GM19455 (cell line): Measurements from ENCODE around the gene MZF1.

Experiments
- ATAC-seq: cut with Tn5 transposase; IDR thresholded peaks from one replicate; pipeline ENCODE4 v1.9.1; 2021; ENCODE audit not compliant: unreplicated experiment

Gene MZF1

GRCh38 chr19:58556622-58557220 lies 16.4 kb downstream of the MZF1 start:
- no peak for ATAC-seq

DNA sequence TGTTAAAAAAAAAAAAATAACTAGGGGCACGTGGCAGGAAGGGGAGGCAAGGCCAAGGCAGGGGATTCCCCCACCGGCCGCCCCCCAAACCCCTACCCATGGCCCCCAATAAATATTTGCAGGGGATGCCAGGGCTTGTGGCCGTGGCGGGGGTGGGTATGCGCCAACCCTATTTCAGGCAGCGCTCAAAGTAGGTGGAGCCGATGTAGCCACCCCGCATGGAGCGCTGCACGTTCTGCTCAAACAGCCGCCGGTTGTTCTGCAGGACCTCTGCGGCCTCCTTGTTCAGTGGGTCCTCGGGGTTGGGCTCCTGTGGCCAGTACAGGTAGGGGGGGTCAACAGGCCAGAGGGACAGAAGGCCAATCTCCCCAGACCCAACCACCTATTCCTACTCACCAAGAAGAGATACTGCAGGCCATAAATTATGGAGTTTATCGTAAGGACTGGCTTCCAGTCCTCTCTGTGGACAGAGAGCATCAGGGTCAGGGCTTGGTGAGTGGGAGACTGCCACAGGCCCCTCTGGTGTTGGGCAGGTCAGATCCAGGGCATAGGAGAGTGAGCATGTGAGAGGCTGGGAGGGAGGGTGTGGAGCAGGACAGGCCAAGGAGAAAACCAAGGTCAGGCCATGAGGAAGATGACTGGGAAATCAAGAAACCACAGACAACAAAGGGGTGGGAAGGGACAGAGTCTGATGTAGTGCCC lies 17.1 kb downstream of the MZF1 start:
- no peak for ATAC-seq

DNA sequence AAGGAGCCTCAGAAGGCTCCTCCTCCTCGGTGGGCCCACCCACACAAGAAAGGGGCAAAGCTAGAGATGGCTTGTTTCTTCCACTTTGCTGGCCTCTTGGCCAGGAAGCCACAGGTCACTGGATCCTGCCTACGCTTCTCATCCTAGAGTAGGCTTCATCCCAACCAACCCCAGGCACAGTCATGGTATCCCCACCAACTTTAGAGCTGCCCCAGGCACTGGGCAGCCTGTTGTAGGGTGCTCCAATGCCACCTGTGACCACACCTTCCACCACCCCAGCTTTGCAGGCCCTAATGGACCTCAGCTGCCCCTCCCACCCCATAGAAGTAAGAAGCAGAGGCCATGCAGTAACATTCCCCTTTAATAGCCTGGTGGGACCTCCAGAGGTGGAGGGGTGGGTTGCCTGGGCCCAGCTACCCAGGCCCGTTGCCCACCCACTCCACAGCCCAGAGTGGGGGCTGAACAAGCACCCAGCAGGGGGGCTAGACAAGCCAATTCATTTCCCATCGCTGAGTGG lies 17.7 kb downstream of the MZF1 start:
- no peak for ATAC-seq

GRCh38 chr19:58554494-58555368 lies 18.4 kb downstream of the MZF1 start, which contains the start of gene CHMP2A:
Gene CHMP2A (minus strand): TSS chr19:58555105. CDS start chr19:58554212, 893 bp downstream.
- peak; percentile 28 for ATAC-seq

DNA sequence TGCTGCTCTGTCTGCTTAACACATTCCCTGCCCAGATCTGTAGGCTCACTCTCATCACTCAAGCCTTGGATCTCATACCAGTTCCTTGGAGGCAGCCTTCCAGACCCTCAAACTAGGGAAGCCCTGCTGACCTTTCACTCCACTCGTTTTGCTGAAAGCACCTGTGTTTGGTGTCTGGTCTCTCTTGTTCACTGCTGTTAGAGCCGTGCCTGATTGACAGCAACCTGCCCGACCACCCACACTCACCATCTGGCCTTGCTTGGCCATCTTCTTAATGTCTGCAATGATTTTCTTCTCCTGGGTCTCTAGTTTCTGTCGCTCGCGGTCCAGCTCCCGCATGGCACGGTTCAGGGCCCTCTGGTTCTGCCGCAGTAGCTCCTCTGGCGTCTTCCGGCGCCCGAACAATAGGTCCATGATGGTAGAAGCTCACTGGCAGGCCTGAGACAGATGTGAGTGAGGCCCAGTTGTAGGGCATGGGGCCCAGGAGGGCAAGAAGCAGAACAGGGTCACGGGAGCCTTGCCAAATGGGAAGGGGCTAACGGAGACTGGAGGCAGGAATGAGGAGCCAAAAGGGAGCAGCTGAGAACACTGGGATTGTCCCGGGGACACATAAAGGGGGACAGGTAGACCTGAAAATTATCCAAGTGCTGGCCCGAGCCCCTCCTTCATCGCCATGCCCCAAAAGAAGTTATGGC lies 19.2 kb downstream of the MZF1 start:
- ATAC-seq, result no peak

GRCh38 chr19:58552655-58553054 lies 20.5 kb downstream of the MZF1 start:
- no peak for ATAC-seq

DNA sequence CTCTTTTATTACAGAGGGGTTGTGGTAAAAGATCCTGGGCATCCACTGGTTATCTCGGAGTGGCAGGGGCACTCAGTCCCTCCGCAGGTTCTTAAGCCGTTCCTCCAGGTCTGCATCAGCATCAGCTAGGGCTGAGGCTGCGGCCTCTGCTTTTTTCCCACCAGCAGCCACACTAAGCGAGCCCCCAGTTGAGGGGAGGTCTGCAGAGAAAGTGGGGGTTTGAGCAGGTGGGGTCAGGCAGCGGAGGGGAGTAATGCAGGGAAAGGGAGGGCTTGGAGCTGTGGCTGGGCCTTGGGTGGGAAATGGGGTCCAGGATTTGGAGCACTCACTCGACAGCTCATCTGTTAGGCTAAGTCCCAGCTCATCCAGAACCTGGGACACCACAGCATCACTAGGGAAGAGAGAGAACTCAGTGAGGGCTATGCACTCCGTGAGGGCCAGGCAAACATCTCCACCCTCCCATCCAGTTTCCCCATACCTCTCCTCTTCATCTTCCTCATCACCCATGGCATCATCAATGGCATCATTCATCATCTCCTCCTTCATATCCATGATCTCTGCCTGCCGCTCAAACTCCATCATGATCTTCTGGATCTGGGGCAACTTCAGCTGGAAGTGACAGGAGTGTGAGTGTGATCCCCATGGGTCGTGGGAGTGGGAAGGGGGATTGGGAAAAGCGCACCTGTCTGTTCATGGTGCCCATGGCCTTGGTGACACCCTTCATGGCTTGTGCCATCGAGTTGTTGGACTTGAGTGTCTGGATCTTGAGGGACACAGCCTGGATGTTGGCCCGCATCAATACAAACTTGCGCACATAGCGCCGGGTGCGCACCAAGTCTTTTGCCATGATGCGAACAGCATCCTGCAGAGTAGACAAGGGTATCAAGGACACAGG lies 21.3 kb downstream of the MZF1 start:
- no peak for ATAC-seq

DNA sequence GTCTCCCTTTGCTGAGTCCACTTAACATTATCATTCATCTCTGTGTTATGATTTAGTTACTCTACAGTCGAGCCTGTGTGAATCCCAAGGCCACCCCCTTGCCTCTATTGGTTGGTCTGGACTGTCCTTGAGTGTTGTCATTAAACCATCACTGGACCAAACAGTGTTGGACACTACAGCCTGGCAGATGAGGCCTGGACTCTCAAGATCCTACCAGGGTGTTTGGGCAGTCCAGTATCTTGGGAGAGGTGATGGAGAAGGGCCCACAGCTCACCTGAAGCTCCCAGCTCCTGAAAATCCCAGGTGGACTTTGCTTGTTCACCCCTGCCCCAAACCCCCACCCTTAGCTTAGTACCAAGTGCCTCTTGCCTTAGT lies 22.0 kb downstream of the MZF1 start:
- no peak for ATAC-seq

DNA sequence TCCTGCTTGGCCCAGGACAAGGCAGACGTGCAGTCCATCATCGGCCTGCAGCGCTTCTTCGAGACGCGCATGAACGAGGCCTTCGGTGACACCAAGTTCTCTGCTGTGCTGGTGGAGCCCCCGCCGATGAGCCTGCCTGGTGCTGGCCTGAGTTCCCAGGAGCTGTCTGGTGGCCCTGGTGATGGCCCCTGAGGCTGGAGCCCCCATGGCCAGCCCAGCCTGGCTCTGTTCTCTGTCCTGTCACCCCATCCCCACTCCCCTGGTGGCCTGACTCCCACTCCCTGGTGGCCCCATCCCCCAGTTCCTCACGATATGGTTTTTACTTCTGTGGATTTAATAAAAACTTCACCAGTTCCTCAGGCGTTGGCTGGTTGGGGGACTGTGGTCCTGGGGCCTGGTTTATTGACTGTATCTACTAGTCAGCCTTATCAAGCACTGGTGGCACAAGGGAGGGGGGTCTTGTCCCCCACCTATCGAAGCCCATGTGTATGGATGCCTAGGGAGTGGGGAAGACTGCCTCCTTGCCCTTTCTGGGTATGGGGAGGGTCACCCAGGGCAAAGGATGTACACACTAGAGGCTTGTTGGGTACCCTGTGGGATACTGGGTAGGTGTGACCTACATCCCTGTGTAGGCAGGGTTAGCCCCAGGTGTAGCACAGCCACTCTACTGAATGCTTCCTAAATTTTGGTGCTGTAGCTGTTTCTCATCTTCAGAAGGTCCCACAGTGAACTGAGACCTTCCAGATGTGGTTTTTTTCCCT lies 22.6 kb downstream of the MZF1 start:
- ATAC-seq, result no peak

- no peak for ATAC-seq
Observed at GRCh38 chr19:58549664-58550361, 23.3 kb downstream of the MZF1 start.

GRCh38 chr19:58548859-58549663 lies 24.1 kb downstream of the MZF1 start:
- no peak for ATAC-seq

- ATAC-seq, result no peak
Observed at GRCh38 chr19:58547323-58548312, 25.5 kb downstream of the MZF1 start.

- ATAC-seq, result no peak
Observed at GRCh38 chr19:58546019-58546530, 27.1 kb downstream of the MZF1 start.

GRCh38 chr19:58545286-58546018 lies 27.7 kb downstream of the MZF1 start:
- ATAC-seq, result no peak

DNA sequence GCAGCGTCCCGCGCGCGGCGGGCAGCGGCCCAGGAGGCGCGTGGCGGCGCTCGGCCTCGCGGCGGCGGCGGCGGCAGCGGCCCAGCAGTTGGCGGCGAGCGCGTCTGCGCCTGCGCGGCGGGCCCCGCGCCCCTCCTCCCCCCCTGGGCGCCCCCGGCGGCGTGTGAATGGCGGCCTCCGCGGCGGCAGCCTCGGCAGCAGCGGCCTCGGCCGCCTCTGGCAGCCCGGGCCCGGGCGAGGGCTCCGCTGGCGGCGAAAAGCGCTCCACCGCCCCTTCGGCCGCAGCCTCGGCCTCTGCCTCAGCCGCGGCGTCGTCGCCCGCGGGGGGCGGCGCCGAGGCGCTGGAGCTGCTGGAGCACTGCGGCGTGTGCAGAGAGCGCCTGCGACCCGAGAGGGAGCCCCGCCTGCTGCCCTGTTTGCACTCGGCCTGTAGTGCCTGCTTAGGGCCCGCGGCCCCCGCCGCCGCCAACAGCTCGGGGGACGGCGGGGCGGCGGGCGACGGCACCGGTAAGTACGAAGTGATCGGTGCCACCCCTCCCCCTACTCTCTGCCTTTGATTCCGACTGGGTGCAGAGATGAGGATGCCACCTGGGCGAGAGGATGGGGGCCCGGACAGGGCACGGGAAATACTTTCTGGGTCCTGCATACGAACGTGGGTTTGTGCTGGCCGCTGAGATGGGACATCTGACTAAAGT lies 28.4 kb downstream of the MZF1 start:
- ATAC-seq, result peak; percentile 56
